ENCODE data around the gene UGDH.
"Not testable (repeated sequence)": the region's sequence is repeated elsewhere in the genome, so short reads cannot be mapped to it uniquely, and the experiment has no call there.

Gene UGDH

GRCh38 chr4:39490322-39490721, 36.9 kb downstream of the UGDH start:
- DNase-seq, result no peak

DNA sequence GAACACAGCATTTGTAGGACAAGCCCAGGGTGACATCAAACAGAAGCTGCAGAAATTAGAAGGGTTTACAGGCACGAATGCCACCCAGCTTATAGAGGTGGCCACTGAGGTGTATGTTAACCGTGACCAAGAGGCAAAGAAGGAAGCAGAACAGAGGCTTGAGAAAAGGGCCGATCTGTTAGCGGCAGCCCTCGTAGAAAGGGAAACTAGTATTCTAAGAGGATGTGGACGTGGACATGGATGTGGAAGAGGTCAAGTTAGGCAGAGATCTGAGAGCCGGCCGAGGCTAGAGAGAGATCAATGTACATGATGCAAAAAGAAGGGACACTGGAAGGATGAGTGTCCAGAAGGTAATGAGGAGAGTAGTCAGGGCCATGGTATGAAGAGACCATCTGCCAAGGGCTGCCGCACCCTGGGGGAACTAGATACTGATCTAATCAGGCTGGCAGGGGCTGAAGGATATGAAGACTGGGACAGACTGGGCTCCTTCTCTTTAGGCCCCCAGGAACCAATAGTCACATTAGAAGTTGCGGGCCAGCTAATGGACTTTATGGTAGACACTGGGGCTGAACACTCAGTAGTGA, 40.9 kb downstream of the UGDH start:
- no peak for DNase-seq

DNA sequence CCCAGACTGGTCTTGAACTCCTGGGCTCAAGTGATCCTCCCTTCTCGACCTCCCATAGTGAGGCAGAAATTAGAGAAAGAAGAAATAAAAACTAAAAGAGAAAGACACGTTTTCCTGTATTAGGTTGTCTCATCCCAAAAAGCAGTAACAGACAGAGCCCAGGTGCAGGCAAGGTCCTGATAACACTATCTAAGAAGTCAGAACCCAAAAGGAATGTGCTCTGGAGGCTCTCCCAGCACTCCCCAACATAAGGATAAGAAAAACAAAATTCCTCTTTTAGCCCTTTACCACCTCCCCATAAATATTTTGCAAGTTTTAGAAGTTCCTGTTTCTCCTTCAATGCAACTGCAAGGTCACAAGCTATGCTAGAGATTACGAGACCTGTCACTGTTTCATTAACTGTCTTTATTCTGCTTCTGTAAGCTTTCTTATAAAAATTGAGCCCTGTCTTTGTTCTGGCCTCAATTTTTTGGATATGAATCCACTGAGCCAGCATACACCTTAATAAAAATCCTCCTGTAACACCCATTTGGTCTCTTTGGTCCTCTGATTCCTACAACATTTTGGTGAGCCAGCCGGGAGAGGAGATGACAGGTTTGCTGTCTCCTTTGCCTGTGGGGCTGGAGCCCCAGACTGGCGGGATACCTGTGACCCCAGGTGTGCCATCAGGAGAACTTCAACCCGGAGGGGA, 42.5 kb downstream of the UGDH start:
- DNase-seq, result no peak

GRCh38 chr4:39480902-39481695, 46.1 kb downstream of the UGDH start:
- DNase-seq, result no peak

DNA sequence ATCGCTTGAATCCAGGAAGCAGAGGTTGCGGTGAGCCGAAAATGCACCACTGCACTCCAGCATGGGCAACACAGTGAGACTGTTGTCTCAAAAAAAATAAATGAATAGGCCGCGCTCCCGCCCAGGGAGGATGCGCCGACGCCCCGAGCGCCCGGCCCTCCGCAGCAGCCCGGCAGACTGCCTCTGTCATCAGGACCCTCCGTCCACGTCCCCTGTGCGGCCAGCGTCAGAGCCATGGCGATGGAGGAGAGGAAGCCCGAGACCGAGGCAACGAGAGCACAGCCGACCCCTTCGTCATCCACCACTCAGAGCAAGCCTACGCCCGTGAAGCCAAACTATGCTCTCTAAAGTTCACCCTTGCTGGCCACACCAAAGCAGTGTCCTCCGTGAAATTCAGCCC, 47.0 kb downstream of the UGDH start:
- no peak for DNase-seq

GRCh38 chr4:39476187-39476895, 50.9 kb downstream of the UGDH start:
- no peak for DNase-seq

- DNase-seq, result no peak
Measured at GRCh38 chr4:39472396-39472795, 54.8 kb downstream of the UGDH start.

- no peak for DNase-seq
Measured at GRCh38 chr4:39470402-39470801, 56.8 kb downstream of the UGDH start.

DNA sequence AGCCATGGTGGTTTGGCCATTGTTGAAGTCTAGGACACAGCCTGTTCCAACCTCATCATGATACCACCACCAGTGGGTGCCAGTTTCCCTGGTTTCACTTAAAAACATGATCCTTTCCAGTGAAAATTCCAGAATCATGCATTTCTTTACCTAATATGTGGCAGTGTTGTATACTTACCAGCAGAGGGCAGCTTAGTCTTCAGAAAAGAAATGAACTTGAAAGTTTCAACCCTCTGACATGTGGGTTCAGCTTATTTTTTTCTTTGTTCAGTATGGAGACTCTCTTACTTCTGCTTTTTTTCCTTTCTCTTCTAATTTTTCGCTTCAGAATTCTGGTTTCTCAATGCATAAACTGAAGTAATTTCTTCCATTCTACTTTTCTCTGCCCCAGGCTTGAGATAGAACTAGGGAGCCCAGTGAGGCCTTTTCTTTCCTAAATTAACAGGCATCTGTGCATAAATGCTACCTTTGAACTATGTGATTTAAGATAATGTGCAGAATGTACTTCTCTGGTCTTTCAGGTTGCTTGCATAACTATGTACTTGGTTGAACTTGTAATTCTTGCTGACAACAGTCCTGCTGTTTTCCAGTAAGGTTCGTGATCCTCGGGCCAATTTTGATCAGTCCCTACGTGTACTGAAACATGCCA, 57.7 kb downstream of the UGDH start:
- DNase-seq, result peak; percentile 18

DNA sequence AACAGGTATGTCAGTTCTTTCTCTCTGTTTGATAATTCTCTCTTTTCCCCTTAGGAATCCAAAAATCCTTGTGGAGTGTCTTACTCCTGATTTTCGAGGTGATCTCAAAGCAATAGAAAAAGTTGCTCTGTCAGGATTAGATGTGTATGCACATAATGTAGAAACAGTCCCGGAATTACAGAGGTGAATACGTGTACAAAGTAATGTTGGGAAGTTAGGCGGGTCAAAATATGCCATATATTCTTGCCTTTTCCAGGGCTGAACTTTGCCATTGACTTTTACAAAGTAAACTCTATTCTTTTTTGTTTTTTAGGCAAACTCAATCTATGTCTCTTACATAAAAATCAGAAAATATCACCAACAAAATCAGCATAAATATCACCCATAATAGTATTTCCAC, 59.8 kb downstream of the UGDH start:
- DNase-seq, result no peak

GRCh38 chr4:39466747-39467146, 60.5 kb downstream of the UGDH start:
- DNase-seq, result no peak

- no peak for DNase-seq
Measured at GRCh38 chr4:39464886-39465501, 62.2 kb downstream of the UGDH start.

GRCh38 chr4:39458505-39459300, 68.5 kb downstream of the UGDH start, which contains the start of the genes LIAS and RPL9:
TSS of gene LIAS (plus strand) at chr4:39459056. CDS start at chr4:39459118, 62 bp downstream.
TSS of gene RPL9 (minus strand) at chr4:39458922. CDS start at chr4:39458439, 483 bp downstream.
- DNase-seq, result peak; percentile 84

- not testable (repeated sequence) for DNase-seq
Measured at GRCh38 chr4:39458161-39458504, 69.1 kb downstream of the UGDH start.

- DNase-seq, result no peak
Measured at GRCh38 chr4:39456946-39457763, 70.1 kb downstream of the UGDH start.

- no peak for DNase-seq
Measured at GRCh38 chr4:39455486-39455885, 71.8 kb downstream of the UGDH start.

GRCh38 chr4:39453738-39454137, 73.5 kb downstream of the UGDH start:
- no peak for DNase-seq

- DNase-seq, result no peak
Measured at GRCh38 chr4:39452860-39453587, 74.2 kb downstream of the UGDH start.

DNA sequence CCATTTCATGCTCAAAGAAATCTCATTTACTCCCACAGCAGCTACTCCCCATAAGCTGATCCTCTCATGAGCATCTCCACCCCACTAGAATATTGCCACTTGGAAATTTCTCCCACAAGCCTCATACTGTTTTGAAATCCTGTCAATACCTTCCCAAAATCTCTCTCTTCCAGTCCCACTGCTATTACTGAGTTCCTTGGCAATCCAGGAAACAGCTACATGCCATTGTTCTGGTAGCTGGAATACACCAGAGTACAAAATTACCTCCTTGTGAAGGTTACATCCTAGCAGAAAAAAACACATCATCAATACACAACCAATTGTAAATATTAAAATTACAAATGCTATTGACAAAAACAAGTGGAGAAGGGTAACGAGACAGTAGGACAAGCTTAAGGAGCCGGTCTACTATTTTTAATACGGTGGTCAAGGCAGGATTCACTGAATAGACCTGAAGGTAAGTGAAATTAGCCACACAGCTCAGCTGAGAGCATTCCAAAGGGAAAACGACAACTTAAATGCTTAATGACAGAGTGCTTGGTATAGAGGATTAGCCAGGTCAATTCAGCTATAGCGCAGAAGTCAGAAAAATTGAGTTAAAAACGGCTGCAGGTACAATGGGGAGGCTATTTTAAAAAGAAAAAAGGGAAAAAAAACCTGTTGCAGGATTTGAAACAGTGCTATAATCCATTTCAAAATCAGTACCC, 74.9 kb downstream of the UGDH start:
- no peak for DNase-seq
